IMR-90 (cell line): Measurements from ENCODE around the gene SEC16A. TPM values are rescaled to one million over a fixed set of nuclear protein-coding genes. Genes with fewer than 3 reads are reported as not detected.

Experiments
- ATAC-seq: fragments of 200-7000 bp; cut with Tn5 transposase; 2 replicates; pipeline ENCODE4 v1.9.1; 2020; ENCODE audit warnings: low read depth, mild to moderate bottlenecking, moderate library complexity
- BruUV-seq: library from RNA; stranded (reverse); fragments of 400-500 nt; replicated peaks from 2 replicates; lab custom pipeline; 2021; lab: Mats Ljungman, UMichigan
- CTCF ChIA-PET: fragments of 300-600 bp; formaldehyde crosslinking; extraction: SDS; loops from one replicate; lab custom pipeline; 2021; ENCODE audit warnings: antibody characterized with exemption; lab: Yijun Ruan, JAX
- POLR2A ChIA-PET: fragments of 300-600 bp; sonication (Branson Sonifier 250); formaldehyde crosslinking; loops from one replicate; lab custom pipeline; 2022; ENCODE audit warnings: antibody characterized with exemption; ENCODE audit not compliant: unreplicated experiment; lab: Charles Lee
- DNase-seq: peaks from one replicate; pipeline ENCODE4 v3.0.0; 2013
- H2AFZ ChIP-seq: replicated peaks from 2 replicates; pipeline ENCODE3; 2013; ENCODE audit warnings: low read length, mild to moderate bottlenecking; ENCODE audit not compliant: poor library complexity
- H2AK5ac ChIP-seq: 2 replicates; pipeline ENCODE4 v1.6.1; 2013; ENCODE audit warnings: low read depth, low read length, inconsistent platforms
- H2AK9ac ChIP-seq: replicated peaks from 2 replicates; pipeline ENCODE3; 2013; ENCODE audit warnings: mild to moderate bottlenecking, low read depth, low read length, moderate library complexity; ENCODE audit not compliant: poor library complexity
- H2BK120ac ChIP-seq: 2 replicates; pipeline ENCODE4 v1.6.1; 2013; ENCODE audit warnings: low read depth, low read length, inconsistent platforms
- H2BK15ac ChIP-seq: 3 replicates; pipeline ENCODE4 v1.6.1; 2013; ENCODE audit warnings: low read depth, low read length, inconsistent platforms
- H2BK20ac ChIP-seq: 2 replicates; pipeline ENCODE4 v1.6.1; 2013; ENCODE audit warnings: low read depth, mild to moderate bottlenecking, inconsistent platforms, low read length, moderate library complexity
- H2BK5ac ChIP-seq: 2 replicates; pipeline ENCODE4 v1.6.1; 2013; ENCODE audit warnings: mild to moderate bottlenecking, low read depth, low read length, inconsistent platforms; ENCODE audit not compliant: poor library complexity, severe bottlenecking
- H3K14ac ChIP-seq: replicated peaks from 2 replicates; pipeline ENCODE4 v1.6.1; 2013; ENCODE audit warnings: low read depth, low read length, inconsistent platforms
- H3K18ac ChIP-seq: 2 replicates; pipeline ENCODE4 v1.6.1; 2013; ENCODE audit warnings: low read depth, low read length, control low read depth
- H3K23ac ChIP-seq: 2 replicates; pipeline ENCODE4 v1.6.1; 2013; ENCODE audit warnings: low read depth, low read length, inconsistent platforms
- H3K27ac ChIP-seq: 2 replicates; pipeline ENCODE4 v1.5.1; 2013; ENCODE audit warnings: mild to moderate bottlenecking, control low read depth, low read length; ENCODE audit not compliant: insufficient read depth
- H3K27me3 ChIP-seq: 2 replicates; pipeline ENCODE4 v1.6.1; 2013; ENCODE audit warnings: low read length; ENCODE audit not compliant: control insufficient read depth, insufficient read depth
- H3K36me3 ChIP-seq: 2 replicates; pipeline ENCODE4 v1.6.1; 2013; ENCODE audit warnings: low read length, mixed read lengths; ENCODE audit not compliant: control insufficient read depth, insufficient read depth
- H3K4ac ChIP-seq: 2 replicates; pipeline ENCODE4 v1.6.1; 2013; ENCODE audit warnings: low read depth, low read length, inconsistent platforms
- H3K4me1 ChIP-seq: 2 replicates; pipeline ENCODE4 v1.6.1; 2013; ENCODE audit warnings: low read length, mixed read lengths; ENCODE audit not compliant: control insufficient read depth, insufficient read depth
- H3K4me2 ChIP-seq: 2 replicates; pipeline ENCODE4 v1.6.1; 2013; ENCODE audit warnings: low read depth, mild to moderate bottlenecking, control low read depth, low read length, moderate library complexity
- H3K4me3 ChIP-seq: 2 replicates; pipeline ENCODE4 v1.5.1; 2013; ENCODE audit warnings: low read depth, mild to moderate bottlenecking, control low read depth, low read length, moderate library complexity; ENCODE audit not compliant: insufficient read depth
- H3K56ac ChIP-seq: 2 replicates; pipeline ENCODE4 v1.6.1; 2013; ENCODE audit warnings: low read length, inconsistent platforms; ENCODE audit not compliant: insufficient read depth; ENCODE audit errors: extremely low read depth
- H3K79me1 ChIP-seq, 2 experiments: 2 replicates each; pipeline ENCODE4 v1.6.1; 2013; ENCODE audit warnings: low read length in 2 of 2, inconsistent platforms in 1 of 2, low read depth in 1 of 2
- H3K9ac ChIP-seq: 2 replicates; pipeline ENCODE4 v1.6.1; 2013; ENCODE audit warnings: low read depth, low read length, control low read depth
- H3K9me1 ChIP-seq: 2 replicates; pipeline ENCODE4 v1.6.1; 2013; ENCODE audit warnings: low read length, inconsistent platforms; ENCODE audit not compliant: insufficient read depth
- H3K9me3 ChIP-seq: 2 replicates; pipeline ENCODE4 v1.6.1; 2013; ENCODE audit warnings: low read length; ENCODE audit not compliant: control insufficient read depth, insufficient read depth
- H4K20me1 ChIP-seq: 2 replicates; pipeline ENCODE4 v1.6.1; 2013; ENCODE audit warnings: low read length, inconsistent platforms; ENCODE audit not compliant: insufficient read depth
- H4K5ac ChIP-seq: 2 replicates; pipeline ENCODE4 v1.6.1; 2013; ENCODE audit warnings: mild to moderate bottlenecking, low read depth, low read length, control low read depth
- H4K8ac ChIP-seq, 2 experiments: 2 replicates each; pipeline ENCODE4 v1.6.1; 2013; ENCODE audit warnings: low read depth in 2 of 2, low read length in 2 of 2, control low read depth in 1 of 2, inconsistent platforms in 1 of 2
- H4K91ac ChIP-seq: 2 replicates; pipeline ENCODE4 v1.6.1; 2013; ENCODE audit warnings: low read depth, low read length, inconsistent platforms; ENCODE audit not compliant: insufficient read depth
- BHLHE40 ChIP-seq: fragments of 150-350 bp; IDR thresholded peaks from 2 replicates; pipeline ENCODE4 v1.6.1; 2016; ENCODE audit warnings: mild to moderate bottlenecking, low read depth, low read length
- CEBPB ChIP-seq: IDR thresholded peaks from 2 replicates; pipeline ENCODE4 v1.6.1; 2012; ENCODE audit warnings: low read depth, low read length, improper control_type of control experiment
- CHD1 ChIP-seq: IDR thresholded peaks from 2 replicates; pipeline ENCODE4 v1.6.1; 2012; ENCODE audit warnings: low read depth, low read length, improper control_type of control experiment
- FOS ChIP-seq: fragments of 150-350 bp; IDR thresholded peaks from 2 replicates; pipeline ENCODE4 v1.6.1; 2016; ENCODE audit warnings: low read depth, low read length
- MAFK ChIP-seq: IDR thresholded peaks from 2 replicates; pipeline ENCODE4 v1.6.1; 2012; ENCODE audit warnings: low read depth, low read length, improper control_type of control experiment
- MAZ ChIP-seq: IDR thresholded peaks from 2 replicates; pipeline ENCODE4 v1.6.1; 2012; ENCODE audit warnings: low read depth, mild to moderate bottlenecking, low read length, improper control_type of control experiment, moderate library complexity, borderline replicate concordance
- NFE2L2 ChIP-seq: fragments of 150-350 bp; IDR thresholded peaks from 2 replicates; pipeline ENCODE4 v1.6.1; 2016; ENCODE audit warnings: low read depth, mild to moderate bottlenecking, low read length
- POLR2A ChIP-seq: IDR thresholded peaks from 2 replicates; pipeline ENCODE4 v1.6.1; 2012; ENCODE audit warnings: mild to moderate bottlenecking, low read depth, low read length
- RAD21 ChIP-seq: IDR thresholded peaks from 2 replicates; pipeline ENCODE4 v1.6.1; 2012; ENCODE audit warnings: low read length, improper control_type of control experiment
- RCOR1 ChIP-seq: IDR thresholded peaks from 2 replicates; pipeline ENCODE4 v1.6.1; 2012; ENCODE audit warnings: mild to moderate bottlenecking, low read length, improper control_type of control experiment; ENCODE audit not compliant: insufficient replicate concordance
- RFX5 ChIP-seq: IDR thresholded peaks from 2 replicates; pipeline ENCODE4 v1.8.0; 2012; ENCODE audit warnings: low read depth, mild to moderate bottlenecking, low read length, moderate library complexity
- SMC3 ChIP-seq: fragments of 150-350 bp; IDR thresholded peaks from 2 replicates; pipeline ENCODE4 v1.6.1; 2016; ENCODE audit warnings: low read depth, mild to moderate bottlenecking, antibody characterized with exemption, low read length, moderate library complexity
- WGBS, 2 experiments: methylation state at CpG; one replicate each; pipeline versions ENCODE4 v1.1.5 to v1.1.7; 2013; ENCODE audit warnings: missing lambda C conversion rate in 2 of 2; ENCODE audit not compliant: insufficient read length in 1 of 2; ENCODE audit errors: extremely low coverage in 2 of 2; 5-methylcytosine and 5-hydroxymethylcytosine counted together
- dilution Hi-C: fragments of 300-500 bp; cut with HindIII; formaldehyde crosslinking; loops from one replicate; pipeline ENCODE4 v1.14.3; 2018; ENCODE audit warnings: low sequenced_read_pairs; ENCODE audit not compliant: unreplicated experiment
- in situ Hi-C: fragments of 300-500 bp; cut with MboI; formaldehyde crosslinking; loops from 3 replicates; pipeline ENCODE4 v1.14.3; 2019; ENCODE audit warnings: low sequenced_read_pairs, inconsistent platforms, mixed read lengths
- intact Hi-C: fragments of 100-400 bp; cut with micrococcal nuclease; formaldehyde crosslinking; loops from 2 replicates; pipeline ENCODE4 v1.10.0; 2022
- polyA plus RNA-seq, 3 experiments: library from polyadenylated mRNA; depleted of rRNA; stranded (reverse); fragments of >200 nt; gene quantifications; 2 replicates each; pipeline ENCODE4 v1.2.3, GENCODE V29; 2012; ENCODE audit warnings: low replicate concordance in 1 of 3
- total RNA-seq: library from RNA; depleted of rRNA; stranded (reverse); fragments of >200 nt; gene quantifications from 2 replicates; pipeline ENCODE4 v1.2.3, GENCODE V29; 2012
- TF ChIP-seq, protein P1 (sequence below): fragments of 150-350 bp; IDR thresholded peaks from 2 replicates; pipeline ENCODE4 v1.6.1; 2017; ENCODE audit warnings: mild to moderate bottlenecking, antibody characterized with exemption, low read length, low read depth
- TF ChIP-seq, protein P2 (sequence below): conservative IDR thresholded peaks from 2 replicates; pipeline ENCODE4 v1.5.1; 2012; ENCODE audit warnings: mild to moderate bottlenecking, low read depth, low read length, improper control_type of control experiment
- TF ChIP-seq, protein P3 (sequence below): fragments of 150-350 bp; IDR thresholded peaks from 2 replicates; pipeline ENCODE4 v1.6.1; 2016; ENCODE audit warnings: low read depth, mild to moderate bottlenecking, low read length, moderate library complexity, borderline replicate concordance

Gene SEC16A
- total and polyA plus RNA-seq, 2 of the 4 experiments (the other 2 are of a cell fraction), result 12.2 to 48.1 TPM

DNA sequence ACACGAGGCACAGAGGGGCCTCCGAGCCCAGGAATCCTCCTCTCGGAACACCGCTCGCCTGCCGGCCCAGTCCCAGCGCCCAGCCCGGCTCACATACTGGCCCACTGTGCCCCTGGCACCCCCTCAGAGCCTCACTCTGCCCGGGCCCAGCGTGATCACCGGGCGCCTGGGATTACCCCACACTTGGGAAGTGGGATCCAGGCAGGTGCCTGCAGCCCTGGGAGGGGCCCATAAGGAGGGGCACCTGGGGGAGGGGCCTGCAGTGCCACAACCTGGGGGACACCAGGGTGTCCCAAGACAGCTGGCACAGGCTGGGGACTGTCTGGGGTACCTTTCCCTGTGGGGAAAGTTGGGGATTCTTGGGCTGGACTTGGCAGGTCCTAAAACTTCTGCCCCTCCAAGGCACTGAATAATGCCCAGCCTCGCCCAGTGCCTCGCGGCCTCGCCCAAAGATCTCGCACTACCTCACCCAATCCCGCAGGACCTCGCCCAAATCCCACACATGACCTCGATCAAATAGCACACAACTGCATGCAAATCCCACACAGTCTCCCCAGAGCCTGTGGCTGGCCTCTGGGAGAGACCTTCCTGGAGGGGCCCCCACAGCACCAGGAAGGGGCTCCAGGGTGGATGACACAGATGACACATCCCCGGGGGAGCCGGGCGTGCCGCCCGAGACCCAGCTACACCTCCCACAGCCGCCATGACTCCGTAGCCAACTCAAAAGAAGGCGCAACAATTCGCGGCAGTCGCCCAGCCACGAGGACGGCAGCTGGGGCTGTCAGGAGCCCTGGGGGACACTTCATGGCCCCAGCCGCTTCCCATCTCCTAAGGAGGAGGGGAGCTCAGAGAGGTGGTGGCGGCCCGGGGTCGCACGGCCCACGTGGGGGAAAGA, 49.3 kb upstream of the SEC16A start:
- Histone ChIP-seq H3K18ac (no peak overlapping the region), H2BK120ac (no peak overlapping the region), H2BK20ac (no peak overlapping the region), H3K4me1 (peaks cover 2% of the 10 kb centered on the region; the same call in 1 of the 2 replicates), H3K9me3 (no peaks in the 10 kb centered on the region), H3K36me3 (peaks cover 19% of the 10 kb centered on the region; the same call in 1 of the 2 replicates), H4K8ac (no peak overlapping the region), H3K14ac (no peak overlapping the region), H2BK15ac (no peak overlapping the region), H3K4me2 (no peak overlapping the region), H3K9ac (no peak overlapping the region), H3K9me1 (no peaks in the 10 kb centered on the region), H3K56ac (no peak overlapping the region), H3K4ac (no peak overlapping the region), H2AK9ac (peak overlapping the region; percentile 28), H4K91ac (no peak overlapping the region), H3K79me1 (peaks cover 5 to 58% of the 10 kb centered on the region in 2 experiments; a peak in 3 of 4 replicates), H2AFZ (no peak overlapping the region), H3K23ac (no peak overlapping the region), H3K27ac (no peak overlapping the region), H4K20me1 (peaks cover 67% of the 10 kb centered on the region), H2AK5ac (no peak overlapping the region), H3K4me3 (no peak overlapping the region), H4K5ac (no peak overlapping the region), H2BK5ac (no peak overlapping the region), H3K27me3 (no peaks in the 10 kb centered on the region)
- no TSS peak for BruUV-seq
- in situ Hi-C loops (no loop called here), dilution Hi-C loops (no loop called here), intact Hi-C loops (no loop called here)
- CTCF ChIA-PET, result no interaction called here
- POLR2A ChIA-PET, result no interaction called here
- DNase-seq, result no peak
- no peak for ATAC-seq
- 94% methylated on average over 3 of the region's 39 CpGs; no CpG with 5 or more reads in 1 of the 2 experiments for WGBS, 2 experiments
- no peak for TF ChIP-seq RAD21
- TF ChIP-seq, protein P1, sequence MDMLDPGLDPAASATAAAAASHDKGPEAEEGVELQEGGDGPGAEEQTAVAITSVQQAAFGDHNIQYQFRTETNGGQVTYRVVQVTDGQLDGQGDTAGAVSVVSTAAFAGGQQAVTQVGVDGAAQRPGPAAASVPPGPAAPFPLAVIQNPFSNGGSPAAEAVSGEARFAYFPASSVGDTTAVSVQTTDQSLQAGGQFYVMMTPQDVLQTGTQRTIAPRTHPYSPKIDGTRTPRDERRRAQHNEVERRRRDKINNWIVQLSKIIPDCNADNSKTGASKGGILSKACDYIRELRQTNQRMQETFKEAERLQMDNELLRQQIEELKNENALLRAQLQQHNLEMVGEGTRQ, result no peak
- TF ChIP-seq, protein P2, sequence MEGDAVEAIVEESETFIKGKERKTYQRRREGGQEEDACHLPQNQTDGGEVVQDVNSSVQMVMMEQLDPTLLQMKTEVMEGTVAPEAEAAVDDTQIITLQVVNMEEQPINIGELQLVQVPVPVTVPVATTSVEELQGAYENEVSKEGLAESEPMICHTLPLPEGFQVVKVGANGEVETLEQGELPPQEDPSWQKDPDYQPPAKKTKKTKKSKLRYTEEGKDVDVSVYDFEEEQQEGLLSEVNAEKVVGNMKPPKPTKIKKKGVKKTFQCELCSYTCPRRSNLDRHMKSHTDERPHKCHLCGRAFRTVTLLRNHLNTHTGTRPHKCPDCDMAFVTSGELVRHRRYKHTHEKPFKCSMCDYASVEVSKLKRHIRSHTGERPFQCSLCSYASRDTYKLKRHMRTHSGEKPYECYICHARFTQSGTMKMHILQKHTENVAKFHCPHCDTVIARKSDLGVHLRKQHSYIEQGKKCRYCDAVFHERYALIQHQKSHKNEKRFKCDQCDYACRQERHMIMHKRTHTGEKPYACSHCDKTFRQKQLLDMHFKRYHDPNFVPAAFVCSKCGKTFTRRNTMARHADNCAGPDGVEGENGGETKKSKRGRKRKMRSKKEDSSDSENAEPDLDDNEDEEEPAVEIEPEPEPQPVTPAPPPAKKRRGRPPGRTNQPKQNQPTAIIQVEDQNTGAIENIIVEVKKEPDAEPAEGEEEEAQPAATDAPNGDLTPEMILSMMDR, result no peak
- no peak for TF ChIP-seq MAZ
- TF ChIP-seq NFE2L2, result no peak
- TF ChIP-seq MAFK, result no peak
- no peak for TF ChIP-seq SMC3
- no peak for TF ChIP-seq RFX5
- no peak for TF ChIP-seq FOS
- TF ChIP-seq BHLHE40, result no peak
- TF ChIP-seq RCOR1, result no peak
- no peak for TF ChIP-seq CHD1
- TF ChIP-seq POLR2A, result no peak
- TF ChIP-seq CEBPB, result no peak
- TF ChIP-seq, protein P3, sequence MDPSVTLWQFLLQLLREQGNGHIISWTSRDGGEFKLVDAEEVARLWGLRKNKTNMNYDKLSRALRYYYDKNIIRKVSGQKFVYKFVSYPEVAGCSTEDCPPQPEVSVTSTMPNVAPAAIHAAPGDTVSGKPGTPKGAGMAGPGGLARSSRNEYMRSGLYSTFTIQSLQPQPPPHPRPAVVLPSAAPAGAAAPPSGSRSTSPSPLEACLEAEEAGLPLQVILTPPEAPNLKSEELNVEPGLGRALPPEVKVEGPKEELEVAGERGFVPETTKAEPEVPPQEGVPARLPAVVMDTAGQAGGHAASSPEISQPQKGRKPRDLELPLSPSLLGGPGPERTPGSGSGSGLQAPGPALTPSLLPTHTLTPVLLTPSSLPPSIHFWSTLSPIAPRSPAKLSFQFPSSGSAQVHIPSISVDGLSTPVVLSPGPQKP, result no peak
